H1 (cell line): ENCODE results near the gene NCKAP1. TPM values are rescaled to one million over a fixed set of nuclear protein-coding genes. Genes with fewer than 3 reads are reported as not detected.

ENCODE experiments used
- CTCF ChIA-PET: fragments of 300-600 bp; sonication (Branson Sonifier 250); formaldehyde crosslinking; loops from one replicate; lab custom pipeline; 2021; ENCODE audit not compliant: partially characterized antibody; lab: Charles Lee
- POLR2A ChIA-PET: fragments of 300-600 bp; sonication (Branson Sonifier 250); formaldehyde crosslinking; loops from one replicate; lab custom pipeline; 2021; ENCODE audit warnings: inconsistent platforms; ENCODE audit not compliant: partially characterized antibody; lab: Charles Lee
- DNase-seq, 2 experiments: peaks; one replicate each; pipeline versions ENCODE4 v3.0.0 to v3.0.0-alpha.2; 2010 to 2022; ENCODE audit warnings: low spot score in 2 of 2, low read depth in 1 of 2, mixed read lengths in 1 of 2
- FAIRE-seq: peaks from 2 replicates; lab custom pipeline; 2011; peaks lifted over from hg19 to GRCh38; lab: Jason Lieb, UNC
- H2AFZ ChIP-seq: 2 replicates; pipeline ENCODE4 v1.8.1; 2012; ENCODE audit warnings: low read length, inconsistent platforms
- H2AK5ac ChIP-seq: 2 replicates; pipeline ENCODE4 v1.6.1; 2013; ENCODE audit warnings: low read depth, low read length
- H2BK120ac ChIP-seq: replicated peaks from 2 replicates; pipeline ENCODE3; 2013; ENCODE audit warnings: low read depth, low read length, inconsistent platforms
- H2BK12ac ChIP-seq: 2 replicates; pipeline ENCODE4 v1.6.1; 2013; ENCODE audit warnings: low read depth, low read length
- H2BK15ac ChIP-seq: 2 replicates; pipeline ENCODE4 v1.6.1; 2013; ENCODE audit warnings: low read length
- H2BK20ac ChIP-seq: 2 replicates; pipeline ENCODE4 v1.6.1; 2013; ENCODE audit warnings: low read length
- H2BK5ac ChIP-seq: 2 replicates; pipeline ENCODE4 v1.6.1; 2013; ENCODE audit warnings: low read depth, low read length
- H3K14ac ChIP-seq: 2 replicates; pipeline ENCODE4 v1.6.1; 2013; ENCODE audit warnings: inconsistent platforms; ENCODE audit not compliant: insufficient read length
- H3K18ac ChIP-seq: 2 replicates; pipeline ENCODE4 v1.6.1; 2013; ENCODE audit warnings: low read length; ENCODE audit errors: extremely low read depth
- H3K23ac ChIP-seq: 2 replicates; pipeline ENCODE4 v1.6.1; 2013; ENCODE audit warnings: inconsistent platforms; ENCODE audit not compliant: insufficient read length
- H3K23me2 ChIP-seq: 2 replicates; pipeline ENCODE4 v1.6.1; 2013; ENCODE audit warnings: low read depth, low read length
- H3K27ac ChIP-seq: 2 replicates; pipeline ENCODE4 v1.6.1; 2011; ENCODE audit warnings: low read depth, low read length, inconsistent platforms
- H3K27me3 ChIP-seq, 4 experiments: replicated peaks in 1 of 4; 1 replicate in 1 of 4; 2 replicates in 3 of 4; pipeline versions ENCODE4 v1.6.1 to v1.8.1; 2011 to 2013; ENCODE audit warnings: low read length in 3 of 4, mild to moderate bottlenecking in 3 of 4, inconsistent platforms in 2 of 4, mixed read lengths in 2 of 4, moderate library complexity in 1 of 4; ENCODE audit not compliant: control insufficient read depth in 3 of 4, insufficient read depth in 3 of 4; ENCODE audit errors: extremely low read depth in 1 of 4
- H3K36me3 ChIP-seq, 4 experiments: 2 replicates each; pipeline versions ENCODE4 v1.6.1 to v1.8.1; 2011 to 2013; ENCODE audit warnings: mild to moderate bottlenecking in 4 of 4, low read length in 3 of 4, moderate library complexity in 2 of 4, control low read depth in 1 of 4, inconsistent platforms in 1 of 4; ENCODE audit not compliant: insufficient read depth in 4 of 4, control insufficient read depth in 2 of 4
- H3K4ac ChIP-seq: replicated peaks from 2 replicates; pipeline ENCODE3; 2013; ENCODE audit warnings: low read length, low read depth, mixed read lengths, inconsistent platforms; ENCODE audit not compliant: insufficient read length
- H3K4me1 ChIP-seq, 4 experiments: replicated peaks in 1 of 4; 1 replicate in 1 of 4; 2 replicates in 3 of 4; pipeline versions ENCODE4 v1.6.1 to v1.8.1; 2011 to 2013; ENCODE audit warnings: low read length in 3 of 4, inconsistent platforms in 2 of 4, mixed read lengths in 1 of 4; ENCODE audit not compliant: insufficient read depth in 4 of 4, control insufficient read depth in 3 of 4
- H3K4me2 ChIP-seq, 2 experiments: 2 replicates each; pipeline versions ENCODE4 v1.6.1 to v1.8.1; 2011 to 2013; ENCODE audit warnings: low read depth in 2 of 2, low read length in 2 of 2, control low read depth in 1 of 2, inconsistent platforms in 1 of 2, mild to moderate bottlenecking in 1 of 2; ENCODE audit not compliant: insufficient read depth in 1 of 2
- H3K4me3 ChIP-seq, 4 experiments: fragments of 200-600, 300-600 bp in 1 of 4; sonication (generic), shearing (Covaris generic), sonication (Bioruptor Twin) in 1 of 4; 2 replicates each; pipeline versions ENCODE4 v1.5.1 to v1.8.1; 2011 to 2016; ENCODE audit warnings: low read length in 4 of 4, low read depth in 3 of 4, control low read depth in 2 of 4, inconsistent platforms in 2 of 4, mild to moderate bottlenecking in 2 of 4, mixed read lengths in 1 of 4, moderate library complexity in 1 of 4; ENCODE audit not compliant: insufficient read depth in 2 of 4; ENCODE audit errors: extremely low read depth in 1 of 4
- H3K56ac ChIP-seq: replicated peaks from 2 replicates; pipeline ENCODE3; 2013; ENCODE audit warnings: low read depth, mild to moderate bottlenecking, mixed read lengths, low read length, inconsistent platforms; ENCODE audit not compliant: insufficient read length
- H3K79me1 ChIP-seq: 2 replicates; pipeline ENCODE4 v1.6.1; 2013; ENCODE audit warnings: low read depth, low read length, control low read depth
- H3K79me2 ChIP-seq, 2 experiments: 2 replicates each; pipeline versions ENCODE4 v1.6.1 to v1.8.1; 2012 to 2013; ENCODE audit warnings: low read length in 2 of 2, mild to moderate bottlenecking in 2 of 2, inconsistent platforms in 1 of 2; ENCODE audit not compliant: insufficient read depth in 2 of 2, control insufficient read depth in 1 of 2
- H3K9ac ChIP-seq, 4 experiments: replicated peaks in 1 of 4; 1 replicate in 1 of 4; 2 replicates in 3 of 4; pipeline versions ENCODE4 v1.6.1 to v1.8.1; 2011 to 2013; ENCODE audit warnings: low read depth in 3 of 4, low read length in 3 of 4, control low read depth in 2 of 4, mild to moderate bottlenecking in 2 of 4, moderate library complexity in 2 of 4, inconsistent platforms in 1 of 4; ENCODE audit errors: extremely low read depth in 1 of 4
- H3K9me3 ChIP-seq, 2 experiments: 2 replicates each; pipeline versions ENCODE4 v1.6.1 to v1.8.1; 2012 to 2013; ENCODE audit warnings: mild to moderate bottlenecking in 2 of 2, moderate library complexity in 2 of 2, control low read depth in 1 of 2, inconsistent platforms in 1 of 2, low read depth in 1 of 2, low read length in 1 of 2, mixed read lengths in 1 of 2; ENCODE audit not compliant: insufficient read depth in 2 of 2
- H4K20me1 ChIP-seq, 2 experiments: replicated peaks in 1 of 2; 2 replicates each; pipeline versions ENCODE3 to v1.8.1; 2011 to 2013; ENCODE audit warnings: inconsistent platforms in 2 of 2, low read length in 2 of 2, mild to moderate bottlenecking in 1 of 2; ENCODE audit not compliant: insufficient read depth in 2 of 2, control insufficient read depth in 1 of 2
- H4K5ac ChIP-seq: 2 replicates; pipeline ENCODE4 v1.6.1; 2013; ENCODE audit warnings: low read length, low read depth, mixed read lengths, inconsistent platforms; ENCODE audit not compliant: insufficient read length
- H4K8ac ChIP-seq: 2 replicates; pipeline ENCODE4 v1.8.0; 2013; ENCODE audit warnings: mild to moderate bottlenecking, moderate library complexity, low read length, inconsistent platforms; ENCODE audit not compliant: insufficient read depth; ENCODE audit errors: extremely low read depth
- H4K91ac ChIP-seq: replicated peaks from 2 replicates; pipeline ENCODE3; 2013; ENCODE audit warnings: low read length, mixed read lengths, inconsistent platforms; ENCODE audit not compliant: insufficient read length
- CEBPB ChIP-seq: IDR thresholded peaks from 2 replicates; pipeline ENCODE4 v1.6.1; 2012; ENCODE audit warnings: low read depth, low read length
- CREB1 ChIP-seq: IDR thresholded peaks from 2 replicates; pipeline ENCODE4 v1.6.1; 2012; ENCODE audit warnings: inconsistent platforms
- CTBP2 ChIP-seq: IDR thresholded peaks from 2 replicates; pipeline ENCODE4 v1.7.0; 2011; ENCODE audit warnings: borderline replicate concordance, mild to moderate bottlenecking, moderate library complexity, mixed read lengths, low read length; ENCODE audit not compliant: insufficient read depth, insufficient read length
- MAFK ChIP-seq: IDR thresholded peaks from 2 replicates; pipeline ENCODE4 v1.6.1; 2012; ENCODE audit warnings: low read depth, mild to moderate bottlenecking, improper control_type of control experiment, low read length
- RXRA ChIP-seq: IDR thresholded peaks from 2 replicates; pipeline ENCODE4 v1.6.1; 2011; ENCODE audit warnings: low read depth, mild to moderate bottlenecking, low read length, moderate library complexity; ENCODE audit not compliant: insufficient read depth
- TCF12 ChIP-seq: IDR thresholded peaks from 2 replicates; pipeline ENCODE4 v1.6.1; 2011; ENCODE audit warnings: low read depth, mild to moderate bottlenecking, low read length
- WGBS, 2 experiments: shearing (Covaris generic) in 1 of 2; methylation state at CpG; one replicate each; pipeline versions ENCODE4 v1.1.6 to v1.1.7; 2013 to 2015; ENCODE audit warnings: low lambda C conversion rate in 2 of 2, mixed read lengths in 2 of 2, inconsistent platforms in 1 of 2, low coverage in 1 of 2, missing lambda C conversion rate in 1 of 2; ENCODE audit not compliant: insufficient replicate concordance in 2 of 2, insufficient coverage in 1 of 2, insufficient read length in 1 of 2; ENCODE audit errors: extremely low coverage in 1 of 2, missing lambda C conversion rate in 1 of 2; 5-methylcytosine and 5-hydroxymethylcytosine counted together
- polyA plus RNA-seq, 7 experiments: library from polyadenylated mRNA; depleted of rRNA in 3 of 7; stranded (reverse) in 5 of 7; unstranded in 2 of 7; fragments of >200 nt in 5 of 7; fragments of 200-250 nt in 2 of 7; gene quantifications; 1 replicate in 5 of 7; 2 replicates in 1 of 7; 4 replicates in 1 of 7; pipeline versions ENCODE4 v1.2.1 to v1.2.3, GENCODE V29; 2011 to 2013; ENCODE audit warnings: missing spikeins in 2 of 7, mixed read lengths in 2 of 7
- total RNA-seq: library from RNA; stranded (reverse); fragmentation: NEBNext Ultra II Directional; extraction: Animal tissue kit (Norgen Biotek cat#: 25700); gene quantifications from 2 replicates; pipeline ENCODE4 v1.2.1, GENCODE V29; 2021
- TF ChIP-seq, protein P1 (sequence below): IDR thresholded peaks from 2 replicates; pipeline ENCODE4 v1.6.1; 2011; ENCODE audit warnings: low read length, improper control_type of control experiment
- TF ChIP-seq, protein P2 (sequence below): IDR thresholded peaks from 2 replicates; pipeline ENCODE4 v1.6.1; 2012; ENCODE audit warnings: inconsistent platforms

The NCKAP1 gene
- total and polyA plus RNA-seq, 2 of the 8 experiments (the other 6 are each of a cell fraction or from before 2014, with no cell fraction given): 90.8 to 173 TPM

DNA sequence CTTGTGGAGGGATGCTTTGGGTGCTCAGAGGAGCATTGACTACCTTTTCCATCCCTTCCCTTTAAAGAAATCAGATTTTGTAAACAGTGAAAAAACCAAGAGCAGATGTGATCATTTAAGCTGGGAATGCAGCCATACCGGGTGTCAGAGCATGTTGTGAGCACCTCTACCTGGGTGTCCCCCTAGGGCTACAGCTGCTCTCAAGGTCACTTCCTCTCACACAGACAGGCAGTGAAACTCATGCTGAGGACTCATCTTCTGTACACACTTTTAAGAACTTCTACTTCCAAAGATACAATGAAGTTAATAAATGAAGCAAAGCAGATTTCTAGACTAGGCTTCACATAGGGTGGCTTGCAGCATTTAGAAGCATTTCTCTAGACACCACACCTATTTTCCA, 123.4 kb downstream of the NCKAP1 start:
- Histone ChIP-seq H3K14ac (no peak overlapping the region), H4K8ac (no peak overlapping the region), H2BK120ac (no peak overlapping the region), H4K20me1 (no peaks in the 10 kb centered on the region), H3K4me2 (no peak overlapping the region), H2AK5ac (no peak overlapping the region), H3K36me3 (peaks cover 0 to 31% (median 7%) of the 10 kb centered on the region in 4 experiments; a peak in 5 of 8 replicates), H2AFZ (no peak overlapping the region), H3K56ac (no peak overlapping the region), H3K79me2 (no peaks in the 10 kb centered on the region), H2BK5ac (no peak overlapping the region), H4K91ac (no peak overlapping the region), H3K18ac (no peak overlapping the region), H3K23ac (no peak overlapping the region), H3K4ac (no peak overlapping the region), H3K23me2 (no peaks in the 10 kb centered on the region), H3K9me3 (no peaks in the 10 kb centered on the region), H3K79me1 (no peaks in the 10 kb centered on the region), H2BK12ac (no peak overlapping the region), H3K4me1 (peaks cover 0 to 3% (median 0%) of the 10 kb centered on the region in 4 experiments; a peak in 1 of 7 replicates), H2BK20ac (no peak overlapping the region), H2BK15ac (no peak overlapping the region), H3K4me3 (no peak overlapping the region), H3K27me3 (no peaks in the 10 kb centered on the region), H3K27ac (no peak overlapping the region), H3K9ac (no peak overlapping the region), H4K5ac (no peak overlapping the region)
- CTCF ChIA-PET: interaction anchor here (1.2 to 2.5 kb wide), 3 partner anchors 12 to 45 kb away, joined by 3 to 9 read pairs (median 5); no protein-coding TSS in a partner anchor
- 100% methylated on average over 1 of the region's 1 CpG; no CpG with 5 or more reads in 1 of the 2 experiments for WGBS, 2 experiments
- no peak for FAIRE-seq
- no peak for DNase-seq
- POLR2A ChIA-PET: no interaction called here
- TF ChIP-seq MAFK (no peak), CREB1 (no peak), RXRA (no peak), CTBP2 (no peak), TCF12 (no peak), CEBPB (no peak)
- TF ChIP-seq, protein P1, sequence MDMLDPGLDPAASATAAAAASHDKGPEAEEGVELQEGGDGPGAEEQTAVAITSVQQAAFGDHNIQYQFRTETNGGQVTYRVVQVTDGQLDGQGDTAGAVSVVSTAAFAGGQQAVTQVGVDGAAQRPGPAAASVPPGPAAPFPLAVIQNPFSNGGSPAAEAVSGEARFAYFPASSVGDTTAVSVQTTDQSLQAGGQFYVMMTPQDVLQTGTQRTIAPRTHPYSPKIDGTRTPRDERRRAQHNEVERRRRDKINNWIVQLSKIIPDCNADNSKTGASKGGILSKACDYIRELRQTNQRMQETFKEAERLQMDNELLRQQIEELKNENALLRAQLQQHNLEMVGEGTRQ: no peak
- TF ChIP-seq, protein P2, sequence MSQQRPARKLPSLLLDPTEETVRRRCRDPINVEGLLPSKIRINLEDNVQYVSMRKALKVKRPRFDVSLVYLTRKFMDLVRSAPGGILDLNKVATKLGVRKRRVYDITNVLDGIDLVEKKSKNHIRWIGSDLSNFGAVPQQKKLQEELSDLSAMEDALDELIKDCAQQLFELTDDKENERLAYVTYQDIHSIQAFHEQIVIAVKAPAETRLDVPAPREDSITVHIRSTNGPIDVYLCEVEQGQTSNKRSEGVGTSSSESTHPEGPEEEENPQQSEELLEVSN: no peak
